NCI-H526 (cell line): ENCODE data around the gene KCNQ5.
"Not testable (repeated sequence)": the region's sequence is repeated elsewhere in the genome, so short reads cannot be mapped to it uniquely, and the experiment has no call there.

Experiments
- DNase-seq, 2 experiments: peaks; one replicate each; lab custom pipeline; 2025; lab: John Stamatoyannopoulos, UW

Gene KCNQ5

DNA sequence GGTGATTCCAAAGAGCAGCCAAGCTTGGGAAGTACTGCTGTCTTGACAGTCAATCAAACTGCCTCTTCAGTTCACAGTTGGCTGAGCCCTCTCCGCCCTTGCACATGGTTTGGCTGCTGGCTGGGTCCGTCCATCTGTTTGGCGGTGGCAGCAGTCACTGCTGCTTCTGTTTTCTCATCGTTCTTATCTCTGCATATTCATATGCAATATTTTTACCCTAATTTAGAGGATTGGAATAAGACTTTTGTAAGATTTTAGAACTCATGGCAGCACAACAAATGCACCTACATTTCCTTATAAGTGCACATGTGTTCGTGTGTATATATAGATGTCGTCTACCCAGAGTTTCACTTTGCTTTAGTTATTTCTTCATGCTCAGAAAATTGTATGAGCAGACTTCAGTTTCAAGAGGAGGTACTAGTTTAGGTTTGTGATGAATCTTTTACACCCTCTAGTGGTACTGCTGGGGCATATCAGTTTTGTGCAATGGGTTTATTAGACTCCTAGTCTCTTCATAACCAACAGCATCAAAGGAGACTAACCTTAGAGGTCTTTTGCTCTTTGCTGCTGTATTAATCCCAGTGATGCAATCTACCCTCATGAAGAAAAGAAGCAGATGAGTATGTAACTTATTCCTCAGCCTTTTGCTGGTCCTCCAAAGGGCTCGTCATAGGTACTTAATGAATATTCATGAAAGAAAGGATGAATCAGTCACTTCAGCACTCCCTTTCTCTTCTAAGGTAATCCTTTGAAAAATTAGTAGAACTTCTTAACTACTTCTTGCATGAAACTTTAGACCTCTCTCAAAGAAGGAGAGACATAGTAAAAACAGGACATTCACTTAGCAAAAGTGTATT is 559.1 kb downstream of the KCNQ5 start:
- DNase-seq, result peak; percentile 62 to 67

DNA sequence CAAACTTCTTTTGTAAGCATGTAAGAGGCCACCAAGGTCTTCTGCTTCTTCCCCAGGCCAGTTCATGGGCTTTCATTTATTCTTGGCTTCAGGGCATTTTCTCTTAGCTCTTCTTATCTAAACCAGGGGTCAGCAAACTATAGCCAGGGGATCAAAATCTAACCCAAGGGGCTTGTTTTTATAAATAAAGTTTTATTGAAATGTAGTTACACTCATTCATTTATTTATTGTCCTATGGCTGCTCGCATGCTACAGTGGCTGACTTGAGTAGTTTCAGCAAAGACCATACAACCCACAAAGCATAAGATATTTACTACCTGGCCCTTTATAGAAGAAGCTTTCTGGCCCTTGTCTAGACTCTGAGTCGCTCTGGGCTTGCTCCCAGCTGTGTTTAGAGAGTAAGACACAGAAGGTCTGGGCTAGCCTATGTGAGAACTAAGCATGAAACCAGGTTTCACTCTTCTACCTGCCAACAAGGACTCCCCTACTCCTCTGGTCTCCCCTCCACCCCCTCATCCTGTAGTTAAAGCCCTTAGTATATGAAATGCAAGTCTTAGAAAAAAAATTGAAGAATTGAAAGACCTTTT is 560.2 kb downstream of the KCNQ5 start:
- DNase-seq, result no peak

GRCh38 chr6:73193302-73193701 is 571.4 kb downstream of the KCNQ5 start:
- DNase-seq, result not testable (repeated sequence)

GRCh38 chr6:73194744-73195143 is 572.9 kb downstream of the KCNQ5 start:
- no peak for DNase-seq

DNA sequence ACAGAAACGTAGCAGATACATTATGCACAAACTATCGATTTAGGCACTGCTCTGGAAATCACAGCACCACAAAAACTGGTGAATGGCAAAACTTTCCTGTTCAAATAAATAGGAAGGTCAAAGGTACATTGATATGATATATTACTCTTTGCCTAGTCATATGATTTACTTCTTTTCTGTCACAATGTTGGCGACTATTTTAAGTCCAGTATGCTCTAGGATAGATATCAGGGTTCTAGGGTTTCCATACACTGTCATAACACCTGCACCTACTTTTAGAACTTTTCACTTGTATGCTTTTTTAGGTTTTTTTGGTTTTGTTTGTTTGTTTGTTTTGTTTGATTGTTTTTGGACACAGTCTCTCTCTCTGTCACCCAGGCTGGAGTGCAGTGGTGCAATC is 578.4 kb downstream of the KCNQ5 start:
- no peak for DNase-seq

- DNase-seq, result no peak
Observed at GRCh38 chr6:73200735-73201134, 578.9 kb downstream of the KCNQ5 start.

DNA sequence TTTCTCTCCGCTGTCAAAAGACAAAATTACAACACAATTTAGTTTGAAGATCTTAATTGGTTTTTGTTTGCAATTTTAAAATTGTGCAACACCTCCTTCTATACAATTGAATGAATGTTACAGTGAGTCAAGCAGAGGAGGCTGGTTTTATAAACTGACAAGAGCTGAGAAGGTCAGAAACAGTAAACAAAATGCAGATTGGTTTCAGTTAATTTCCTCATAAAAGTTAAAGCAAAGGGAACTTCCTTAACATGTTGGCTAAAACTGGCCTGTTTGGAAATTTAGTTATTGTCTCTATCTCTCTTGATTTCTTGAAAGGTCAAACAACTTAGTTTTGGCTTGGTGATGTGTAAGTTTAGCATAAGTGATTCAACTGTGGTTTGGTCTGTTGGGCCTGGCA is 581.2 kb downstream of the KCNQ5 start:
- no peak for DNase-seq

DNA sequence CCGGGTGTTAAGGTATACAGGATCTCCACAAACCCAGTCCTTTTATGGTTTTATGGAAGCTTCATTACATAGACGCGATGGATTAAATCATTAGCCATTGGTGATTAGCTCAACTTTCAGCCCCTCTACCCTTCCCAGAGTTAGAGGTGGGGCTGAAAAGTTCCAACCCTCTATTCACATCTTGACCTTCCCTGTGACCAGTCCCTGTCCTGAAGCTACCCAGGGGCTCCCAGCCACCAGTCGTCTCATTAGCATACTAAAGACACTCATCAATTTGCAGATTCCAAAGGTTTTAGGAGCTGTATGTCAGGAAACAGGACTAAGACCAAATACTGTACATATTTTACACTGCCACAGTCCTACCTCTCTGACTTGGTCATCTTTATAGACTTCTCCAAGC is 582.4 kb downstream of the KCNQ5 start:
- no peak for DNase-seq

DNA sequence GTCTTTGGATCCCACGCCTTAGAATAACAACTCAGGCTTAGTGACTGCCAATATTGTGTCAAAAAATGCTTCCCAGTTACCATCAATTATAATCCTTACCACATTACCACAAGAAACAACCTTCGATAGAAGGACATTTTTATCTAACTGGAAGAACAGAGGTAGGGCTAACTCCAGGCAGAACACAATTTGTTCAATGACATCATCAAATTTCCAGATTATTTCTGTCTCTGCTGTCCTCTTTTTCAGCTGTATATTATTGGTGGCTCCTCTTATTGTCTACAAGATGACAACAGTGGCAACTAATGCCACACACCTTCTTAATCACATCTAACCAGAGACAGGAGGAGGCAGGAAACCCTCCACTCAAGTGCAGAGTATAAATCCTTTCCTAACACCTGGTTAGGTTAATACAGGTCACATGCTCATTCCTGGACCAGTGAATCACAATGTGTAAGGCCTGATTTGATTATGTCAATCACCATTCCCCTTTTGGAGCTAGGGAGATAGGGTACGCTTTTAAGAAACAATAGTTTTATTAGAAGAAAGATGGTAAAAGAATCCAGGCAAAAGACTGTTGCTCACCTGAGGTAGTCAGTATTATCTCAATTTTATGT is 585.5 kb downstream of the KCNQ5 start:
- DNase-seq, result no peak

DNA sequence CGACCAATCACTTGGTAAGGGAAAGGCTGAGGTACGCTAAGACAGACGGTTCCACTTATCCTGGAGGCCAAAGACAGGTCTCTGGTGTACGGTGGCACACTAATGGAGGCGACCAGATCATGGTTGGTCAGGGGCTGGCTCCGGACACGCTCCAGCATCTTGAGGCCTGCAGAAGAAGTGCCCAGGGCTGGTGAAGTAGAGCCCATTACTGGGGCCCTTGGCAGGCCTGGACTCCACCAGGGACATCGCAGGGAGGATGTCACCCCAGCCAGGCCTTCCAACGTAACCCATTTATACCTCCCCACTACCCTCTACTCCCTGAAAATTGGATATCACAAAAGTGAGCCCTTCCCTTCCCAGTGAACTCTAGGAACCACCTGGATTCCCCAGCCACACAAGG is 587.3 kb downstream of the KCNQ5 start:
- DNase-seq, result no peak

GRCh38 chr6:73216859-73217258 is 595.0 kb downstream of the KCNQ5 start:
- no peak for DNase-seq

DNA sequence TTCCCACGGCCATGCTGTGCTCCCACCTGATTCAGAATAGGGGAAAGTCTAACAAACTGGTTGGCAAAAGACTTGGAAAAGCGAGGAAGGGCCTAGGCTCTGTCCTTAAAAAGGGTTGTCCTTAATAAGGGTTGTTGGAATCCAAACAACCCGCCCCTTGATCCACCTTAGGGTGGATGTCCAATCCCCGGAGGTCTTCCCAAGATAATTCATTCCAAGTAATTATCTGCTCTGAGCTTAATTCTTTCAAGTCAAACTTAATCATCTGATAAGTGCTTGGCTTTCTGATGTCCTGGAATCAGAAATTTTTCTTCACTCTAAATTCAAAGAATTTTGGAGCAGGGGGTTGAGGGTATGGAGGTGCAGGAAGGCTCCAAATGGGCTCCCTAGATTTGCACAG is 603.5 kb downstream of the KCNQ5 start, which contains the start of gene KHDC1L:
Gene KHDC1L (minus strand): TSS at position 101 of the 400 bp plus-strand sequence. CDS start 88 bp downstream, at position 13.
- DNase-seq, result no peak

DNA sequence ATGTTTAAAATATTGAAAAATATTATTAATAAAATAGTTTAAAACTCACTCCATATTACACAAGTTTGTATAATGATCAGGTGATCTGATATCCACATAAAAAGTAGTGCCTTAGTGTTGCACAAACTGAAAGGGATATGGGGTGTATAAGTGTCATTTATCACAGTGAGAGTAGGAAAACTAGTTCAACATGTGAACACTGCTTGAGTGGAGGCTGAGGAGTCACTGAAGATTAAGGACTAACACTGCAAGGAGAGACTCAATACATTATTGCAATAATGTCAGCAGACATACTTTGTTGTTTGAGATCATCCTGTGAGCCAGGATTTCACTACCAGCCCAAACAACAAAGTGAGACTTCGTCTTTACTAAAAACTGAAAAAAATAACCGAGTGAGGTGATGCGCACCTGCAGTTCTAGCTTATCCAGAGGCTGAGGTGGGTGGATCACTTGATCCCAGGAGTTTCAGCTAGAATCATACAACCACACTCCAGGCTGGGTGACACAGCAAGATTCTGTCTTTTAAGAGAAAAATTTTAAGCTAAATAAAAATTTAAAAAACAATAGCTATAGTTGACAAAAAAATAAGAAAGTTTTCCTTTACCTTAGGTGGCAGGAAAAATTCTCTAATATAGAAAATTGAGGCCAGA is 605.9 kb downstream of the KCNQ5 start:
- no peak for DNase-seq

GRCh38 chr6:73231986-73232391 is 610.1 kb downstream of the KCNQ5 start:
- DNase-seq, result peak; percentile 41 to 49

DNA sequence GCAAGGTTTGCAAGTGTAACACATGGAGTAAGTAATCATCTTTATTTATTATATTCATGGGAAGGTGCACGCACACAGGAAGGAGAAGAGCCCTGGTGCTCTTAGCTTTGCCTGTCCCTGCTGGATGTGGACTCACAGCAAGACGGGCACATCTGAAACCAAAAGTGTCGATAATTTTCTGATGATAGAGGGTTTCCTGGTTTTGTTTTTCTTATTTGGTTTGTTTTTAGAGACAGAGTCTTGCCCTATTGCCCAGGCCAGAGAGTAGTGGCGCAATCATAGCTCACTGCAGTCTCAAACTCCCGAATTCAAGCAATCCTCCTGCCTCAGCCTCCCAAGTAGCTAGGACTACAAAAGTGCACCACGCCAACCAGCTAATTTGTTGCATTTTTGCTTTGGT is 611.2 kb downstream of the KCNQ5 start:
- no peak for DNase-seq

- DNase-seq, result not testable (repeated sequence)
Observed at GRCh38 chr6:73233971-73234370, 612.1 kb downstream of the KCNQ5 start.

DNA sequence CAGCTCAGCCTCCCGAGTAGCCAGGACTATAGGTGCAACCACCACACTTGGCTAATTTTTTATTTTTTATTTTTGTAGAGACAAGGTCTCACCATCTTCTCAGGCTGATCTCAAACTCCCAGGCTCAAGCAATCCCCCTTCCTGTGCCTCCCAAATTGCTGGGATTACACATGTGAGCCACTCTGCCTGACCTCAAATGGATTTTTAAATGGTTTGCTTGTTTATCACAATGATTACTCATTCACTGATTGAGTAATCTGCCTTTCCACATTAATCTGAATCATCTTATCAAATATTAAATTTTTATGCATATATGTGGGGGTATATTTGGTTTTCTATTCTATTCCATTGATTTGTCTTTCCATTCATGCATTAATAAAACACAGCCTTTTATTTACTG is 612.9 kb downstream of the KCNQ5 start:
- no peak for DNase-seq

DNA sequence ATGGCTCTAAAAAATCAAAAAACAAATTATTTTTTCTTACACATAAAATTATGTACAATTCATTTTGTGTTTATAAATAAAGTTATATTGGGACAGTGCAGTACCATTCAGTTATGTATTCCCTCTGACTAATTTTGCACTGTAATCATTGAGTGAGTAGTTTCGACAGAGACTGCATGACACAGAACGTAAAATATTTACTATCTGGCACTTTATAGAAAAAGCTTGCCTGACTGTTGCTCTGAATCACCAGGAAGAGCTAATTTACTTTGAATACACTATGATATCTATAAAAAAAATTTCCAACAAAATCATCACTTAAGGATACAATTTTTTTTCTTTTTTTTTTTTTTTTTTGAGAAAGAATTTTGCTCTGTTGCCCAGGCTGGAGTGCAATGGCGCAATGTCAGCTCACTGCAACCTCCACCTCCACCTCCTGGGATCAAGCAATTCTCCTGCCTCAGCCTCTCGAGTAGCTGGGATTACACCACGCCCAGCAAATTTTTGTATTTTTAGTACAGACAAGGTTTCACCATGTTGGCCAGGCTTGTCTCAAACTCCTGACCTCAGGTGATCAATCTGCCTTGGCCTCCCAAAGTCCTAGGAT is 614.4 kb downstream of the KCNQ5 start:
- no peak for DNase-seq

- no peak for DNase-seq
Observed at GRCh38 chr6:73240730-73241129, 618.9 kb downstream of the KCNQ5 start.

- no peak for DNase-seq
Observed at GRCh38 chr6:73242001-73242400, 620.1 kb downstream of the KCNQ5 start.
